HepG2 (cell line): ENCODE results near the gene ELK1. TPM values are rescaled to one million over a fixed set of nuclear protein-coding genes. Genes with fewer than 3 reads are reported as not detected.

ENCODE experiments used
- ELF1 ChIP-seq: sonication (generic); formaldehyde crosslinking; IDR thresholded peaks from 2 replicates; pipeline ENCODE4 v1.4.0; 2020; ENCODE audit warnings: missing genetic modification reagents
- GMEB1 ChIP-seq: sonication (generic); formaldehyde crosslinking; IDR thresholded peaks from 2 replicates; pipeline ENCODE4 v1.5.1; 2020; ENCODE audit warnings: missing genetic modification reagents, mild to moderate bottlenecking, borderline replicate concordance
- HDAC1 ChIP-seq: sonication (generic); formaldehyde crosslinking; IDR thresholded peaks from 2 replicates; pipeline ENCODE4 v1.5.1; 2020; ENCODE audit warnings: mild to moderate bottlenecking, missing genetic modification reagents
- MEIS2 ChIP-seq: sonication (generic); formaldehyde crosslinking; IDR thresholded peaks from 2 replicates; pipeline ENCODE4 v1.9.0; 2021; ENCODE audit warnings: mild to moderate bottlenecking, missing genetic modification reagents
- MNT ChIP-seq: fragments of 450-650 bp; IDR thresholded peaks from 2 replicates; pipeline ENCODE4 v1.6.1; 2016
- PATZ1 ChIP-seq: sonication (generic); formaldehyde crosslinking; IDR thresholded peaks from 2 replicates; pipeline ENCODE4 v1.4.0; 2020; ENCODE audit warnings: missing genetic modification reagents
- POLR2G ChIP-seq: fragments of 200-400 bp; formaldehyde crosslinking; IDR thresholded peaks from 2 replicates; pipeline ENCODE4 v1.6.1; 2018; ENCODE audit warnings: mild to moderate bottlenecking, low read depth, low read length, moderate library complexity
- SMC3 ChIP-seq: IDR thresholded peaks from 2 replicates; pipeline ENCODE4 v1.6.1; 2011; ENCODE audit warnings: low read length, improper control_type of control experiment
- SMYD3 ChIP-seq: sonication (generic); formaldehyde crosslinking; IDR thresholded peaks from 2 replicates; pipeline ENCODE4 v1.8.1; 2023; ENCODE audit warnings: mild to moderate bottlenecking, missing genetic modification reagents
- SP1 ChIP-seq, 2 experiments: fragments of 450-650 bp in 1 of 2; sonication (generic) in 1 of 2; formaldehyde crosslinking in 1 of 2; IDR thresholded peaks; 2 replicates each; pipeline versions ENCODE4 v1.4.0 to v1.6.1; 2016 to 2020; ENCODE audit warnings: missing genetic modification reagents in 1 of 2
- XBP1 ChIP-seq: sonication (generic); formaldehyde crosslinking; IDR thresholded peaks from 2 replicates; pipeline ENCODE4 v1.5.0; 2020; ENCODE audit warnings: missing genetic modification reagents
- ZBTB4 ChIP-seq: sonication (generic); formaldehyde crosslinking; IDR thresholded peaks from 2 replicates; pipeline ENCODE4 v1.4.0; 2020; ENCODE audit warnings: missing genetic modification reagents, mild to moderate bottlenecking, borderline replicate concordance
- ZFP90 ChIP-seq: sonication (generic); formaldehyde crosslinking; IDR thresholded peaks from 2 replicates; pipeline ENCODE4 v1.8.0; 2022; ENCODE audit warnings: missing genetic modification reagents, mild to moderate bottlenecking, inconsistent platforms, borderline replicate concordance
- ZNF546 ChIP-seq: sonication (generic); formaldehyde crosslinking; conservative IDR thresholded peaks from 2 replicates; pipeline ENCODE4 v1.8.1; 2023; ENCODE audit warnings: mild to moderate bottlenecking, missing genetic modification reagents
- ZNF605 ChIP-seq: sonication (generic); formaldehyde crosslinking; IDR thresholded peaks from 2 replicates; pipeline ENCODE4 v1.8.0; 2022; ENCODE audit warnings: mild to moderate bottlenecking, missing genetic modification reagents
- polyA plus RNA-seq, 8 experiments: library from polyadenylated mRNA; depleted of rRNA in 3 of 8; stranded (reverse) in 7 of 8; unstranded in 1 of 8; fragments of >200 nt; fragmentation: Illumina TruSeq in 4 of 8; extraction: Trizol in 4 of 8; gene quantifications; 2 replicates each; pipeline versions ENCODE4 v1.2.1 to v1.2.3, GENCODE V29; 2011 to 2016; ENCODE audit warnings: low read depth in 4 of 8, missing spikeins in 1 of 8, mixed read lengths in 1 of 8; ENCODE audit not compliant: insufficient read depth in 1 of 8
- total RNA-seq, 5 experiments: library from RNA; depleted of rRNA; stranded (reverse); fragments of >200 nt; fragmentation: Illumina TruSeq; extraction: Trizol; gene quantifications; 2 replicates each; pipeline ENCODE4 v1.2.3, GENCODE V29; 2016; ENCODE audit warnings: low read depth in 1 of 5

The ELK1 gene
- total and polyA plus RNA-seq, 2 of the 13 experiments (the other 11 are each of a cell fraction or from before 2014, with no cell fraction given): 4.3 to 7.2 TPM

GRCh38 chrX:47658684-47659420 lies 8.5 kb upstream of the ELK1 start, which contains the start of gene UXT (continued):
- TF ChIP-seq GMEB1 (CRISPR knock-in tag) (peak; percentile 74; the same call in 1 of the 2 replicates), SMC3 (no peak), HDAC1 (CRISPR knock-in tag) (peak; percentile 80), XBP1 (CRISPR knock-in tag) (no peak), MEIS2 (CRISPR knock-in tag) (0 out of 2 replicates have a peak, but pooled peaks have one; percentile 36), POLR2G (peak; percentile 86), ZBTB4 (CRISPR knock-in tag) (peak; percentile 27; the same call in 1 of the 2 replicates), ZFP90 (CRISPR knock-in tag) (peak; percentile 82; the same call in 1 of the 2 replicates), ZNF605 (CRISPR knock-in tag) (no peak; the same call in 1 of the 2 replicates), PATZ1 (CRISPR knock-in tag) (peak; percentile 25; the same call in 1 of the 2 replicates), ZNF546 (CRISPR knock-in tag) (0 out of 2 replicates have a peak, but pooled peaks have one; percentile 26), SMYD3 (CRISPR knock-in tag) (no peak), MNT (peak; percentile 61), SP1 (IDR thresholded peaks at IDR 0.05) (no peak), SP1 (CRISPR knock-in tag; IDR thresholded peaks at IDR 0.05) (peak; percentile 52; the same call in 1 of the 2 replicates), ELF1 (CRISPR knock-in tag) (peak; percentile 99)
